GM10266 (cell line): ENCODE results near the gene TTN.
A peak's percentile ranks its signal among the peaks of the same experiment; 100 is the strongest.

Experiments used
- DNase-seq: peaks from one replicate; pipeline ENCODE4 v3.0.0; 2012; ENCODE audit errors: extremely low spot score
- CTCF ChIP-seq: IDR thresholded peaks from 2 replicates; pipeline ENCODE4 v1.5.1; 2012; ENCODE audit warnings: mild to moderate bottlenecking, low read depth; ENCODE audit not compliant: control insufficient read depth, insufficient read depth; ENCODE audit errors: missing control alignments

TTN gene

GRCh38 chr2:178499640-178500039, 307.6 kb downstream of the TTN start:
- no peak for DNase-seq
- no peak for TF ChIP-seq CTCF

- no peak for TF ChIP-seq CTCF
- DNase-seq = no peak
Measured at GRCh38 chr2:178498137-178498536, 309.1 kb downstream of the TTN start.

- TF ChIP-seq CTCF = no peak
- DNase-seq = no peak
Measured at GRCh38 chr2:178496049-178496448, 311.2 kb downstream of the TTN start.

GRCh38 chr2:178491612-178492011, 315.6 kb downstream of the TTN start:
- no peak for DNase-seq
- TF ChIP-seq CTCF = no peak

- DNase-seq = no peak
- TF ChIP-seq CTCF = no peak
Measured at GRCh38 chr2:178485356-178485755, 321.9 kb downstream of the TTN start.

GRCh38 chr2:178484245-178485041, 322.8 kb downstream of the TTN start:
- no peak for DNase-seq
- no peak for TF ChIP-seq CTCF

- peak; percentile 51 for DNase-seq
- no peak for TF ChIP-seq CTCF
Measured at GRCh38 chr2:178482437-178482836, 324.8 kb downstream of the TTN start.
